Measurements from ENCODE around the gene PHACTR4. TPM values are rescaled to one million over a fixed set of nuclear protein-coding genes. Genes with fewer than 3 reads are reported as not detected.

The PHACTR4 gene
- total RNA-seq (2022), result 31.1 and 35.5 TPM in 2 replicates
- Bru-seq, nascent RNA, result percentile 68 among the genes with signal in this experiment
- percentile 70 among the genes with signal in this experiment for BruChase-seq, experiment 1, labeled RNA remaining after a 2-hour chase
- BruChase-seq, experiment 2, labeled RNA remaining after a 6-hour chase, result percentile 71 among the genes with signal in this experiment
- long read RNA-seq, full-length matches to known transcripts, result 2 of 19 reads
- long read RNA-seq, partial matches to known transcripts, result 7 of 19 reads
- long read RNA-seq, other reads (novel, unspliced or antisense), result 10 of 19 reads

- Mint-ChIP-seq H3K4me3 (ENCODE audit: unreplicated experiment) (peak within 1 kb of the TSS; percentile 86), H3K4me1 (ENCODE audit: low read depth, unreplicated experiment) (peaks cover 8% of the 10 kb centered on the region), H3K9me3 (ENCODE audit: unreplicated experiment) (no peaks in the 10 kb centered on the region), H3K36me3 (ENCODE audit: insufficient read depth, unreplicated experiment) (peaks cover 13% of the 10 kb centered on the region), H3K27ac (ENCODE audit: unreplicated experiment) (peak within 1 kb of the TSS; percentile 92), H3K27me3 (ENCODE audit: insufficient read depth, unreplicated experiment) (no peaks in the 10 kb centered on the region)
- peak; percentile 93 to 95 for DNase-seq
- POLR2A ChIA-PET, result interaction anchor here (1.0 kb wide), 2 partner anchors 41 kb away, joined by 3 to 6 read pairs; partner anchors contain the start of gene MED18
- BruUV-seq (replicated peaks), result no TSS peak
- CTCF ChIA-PET, result interaction anchor here (1.0 to 1.1 kb wide), 3 partner anchors 10 to 121 kb away, joined by 3 to 7 read pairs (median 4); no protein-coding TSS in a partner anchor
- H3K9me3 ChIP-seq, result no peaks in the 10 kb centered on the region
- no peaks in the 10 kb centered on the region for H3K27me3 ChIP-seq (replicated peaks; ENCODE audit: control insufficient read depth, insufficient read depth, low read length)
- peak in 1 of 2 experiments; percentile 5 for TF ChIP-seq CTCF (IDR thresholded peaks at IDR 0.05; ENCODE audit: insufficient read depth in 1 of 2, low read depth in 1 of 2, low read length in 1 of 2, severe bottlenecking in 1 of 2, unreplicated experiment in 1 of 2)
- peak within 1 kb of the TSS; percentile 40 for H3K4me3 ChIP-seq (ENCODE audit: low read depth, low read length)
- intact Hi-C loops (cut with micrococcal nuclease; ENCODE audit: unreplicated experiment), result no loop called here
- peaks cover 14% of the 10 kb centered on the region for H3K4me1 ChIP-seq
- no peaks in the 10 kb centered on the region for H3K36me3 ChIP-seq (ENCODE audit: control insufficient read depth, insufficient read depth, low read length)
Measured at GRCh38 chr1:28369371-28370238, at the start of gene PHACTR4. TSS of gene PHACTR4 (plus strand) at chr1:28369740. CDS start at chr1:28407448, 37,708 bp downstream.

DNA sequence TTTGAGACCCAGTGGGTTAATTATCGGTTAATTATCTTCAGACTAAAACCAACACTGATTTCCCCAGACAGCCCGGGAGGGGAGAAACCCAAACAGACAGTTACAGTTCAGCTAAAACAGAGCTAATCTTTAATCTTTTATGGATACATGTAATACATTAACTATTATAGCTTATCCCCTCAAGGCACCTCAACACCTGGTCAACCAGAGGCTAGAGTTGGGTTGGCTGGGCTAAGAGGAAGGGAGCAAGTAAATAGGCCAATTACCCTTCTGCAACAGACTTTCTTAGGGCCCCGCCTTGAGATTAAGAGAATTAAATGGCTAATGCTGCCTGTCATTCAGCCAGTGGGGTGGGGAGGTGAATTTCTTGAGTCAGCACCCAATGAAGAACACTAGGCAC lies 47.3 kb upstream of the PHACTR4 start:
- ChIA-PET POLR2A (interaction anchor here (0.6 to 1.1 kb wide), 3 partner anchors 15 to 415 kb away, joined by 3 to 12 read pairs (median 3); partner anchors contain the start of gene YTHDF2), CTCF (interaction anchor here (0.8 kb wide), 1 partner anchor 74 kb away, joined by 4 read pairs; no protein-coding TSS in a partner anchor)
- no peak overlapping the region for H3K4me3 Mint-ChIP-seq (ENCODE audit: unreplicated experiment)
- no peak overlapping the region for H3K4me3 ChIP-seq (ENCODE audit: low read depth, low read length)
- peaks cover 15% of the 10 kb centered on the region for H3K4me1 ChIP-seq
- H3K27me3 ChIP-seq (replicated peaks; ENCODE audit: control insufficient read depth, insufficient read depth, low read length), result no peaks in the 10 kb centered on the region
- no peaks in the 10 kb centered on the region for H3K36me3 Mint-ChIP-seq (ENCODE audit: insufficient read depth, unreplicated experiment)
- no peaks in the 10 kb centered on the region for H3K9me3 ChIP-seq
- no peaks in the 10 kb centered on the region for H3K27me3 Mint-ChIP-seq (ENCODE audit: insufficient read depth, unreplicated experiment)
- H3K9me3 Mint-ChIP-seq (ENCODE audit: unreplicated experiment), result no peaks in the 10 kb centered on the region
- H3K36me3 ChIP-seq (ENCODE audit: control insufficient read depth, insufficient read depth, low read length), result no peaks in the 10 kb centered on the region
- BruUV-seq (replicated peaks), result no TSS peak
- intact Hi-C loops (cut with micrococcal nuclease; ENCODE audit: unreplicated experiment), result loop anchor here (2.0 to 5.0 kb wide), 2 partner anchors 25 to 35 kb away; no protein-coding TSS in a partner anchor
- DNase-seq, result peak; percentile 68 to 87
- no peak overlapping the region for H3K27ac Mint-ChIP-seq (ENCODE audit: unreplicated experiment)
- H3K4me1 Mint-ChIP-seq (ENCODE audit: low read depth, unreplicated experiment), result peaks cover 14% of the 10 kb centered on the region
- no peak for TF ChIP-seq CTCF (IDR thresholded peaks at IDR 0.05; ENCODE audit: insufficient read depth in 1 of 2, low read depth in 1 of 2, low read length in 1 of 2, severe bottlenecking in 1 of 2, unreplicated experiment in 1 of 2)

DNA sequence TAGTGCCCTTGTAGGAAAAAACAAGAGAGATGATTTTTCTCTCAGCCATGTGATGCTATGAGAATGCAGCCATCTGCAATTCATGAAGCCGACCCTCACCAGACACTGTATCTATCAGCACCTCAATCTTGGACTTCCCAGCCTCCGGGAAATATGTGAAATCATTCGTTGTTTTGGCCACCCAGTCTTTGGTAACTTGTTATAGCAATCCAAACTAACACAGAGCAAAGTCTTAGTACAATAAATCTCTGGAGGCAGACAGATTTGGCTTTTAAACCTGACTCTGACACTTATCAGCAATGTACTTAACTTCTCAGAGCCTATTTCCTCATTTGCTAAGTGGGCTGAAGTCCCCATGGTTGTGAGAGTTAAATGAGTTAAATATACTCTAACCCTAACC lies 45.8 kb upstream of the PHACTR4 start:
- CTCF ChIA-PET, result no interaction called here
- no peak for TF ChIP-seq CTCF (IDR thresholded peaks at IDR 0.05; ENCODE audit: insufficient read depth in 1 of 2, low read depth in 1 of 2, low read length in 1 of 2, severe bottlenecking in 1 of 2, unreplicated experiment in 1 of 2)
- H3K4me1 ChIP-seq, result peaks cover 15% of the 10 kb centered on the region

More for the DNA sequence above, 45.8 kb upstream of the PHACTR4 start:
- no TSS peak for BruUV-seq (replicated peaks)
- H3K36me3 ChIP-seq (ENCODE audit: control insufficient read depth, insufficient read depth, low read length), result no peaks in the 10 kb centered on the region
- no peaks in the 10 kb centered on the region for H3K27me3 ChIP-seq (replicated peaks; ENCODE audit: control insufficient read depth, insufficient read depth, low read length)
- DNase-seq, result no peak
- Mint-ChIP-seq H3K4me3 (ENCODE audit: unreplicated experiment) (no peak overlapping the region), H3K4me1 (ENCODE audit: low read depth, unreplicated experiment) (peaks cover 15% of the 10 kb centered on the region), H3K27me3 (ENCODE audit: insufficient read depth, unreplicated experiment) (no peaks in the 10 kb centered on the region), H3K36me3 (ENCODE audit: insufficient read depth, unreplicated experiment) (peaks cover 4% of the 10 kb centered on the region), H3K9me3 (ENCODE audit: unreplicated experiment) (no peaks in the 10 kb centered on the region), H3K27ac (ENCODE audit: unreplicated experiment) (no peak overlapping the region)
- intact Hi-C loops (cut with micrococcal nuclease; ENCODE audit: unreplicated experiment), result loop anchor here (2.0 to 5.0 kb wide), 2 partner anchors 27 to 36 kb away; no protein-coding TSS in a partner anchor
- no peak overlapping the region for H3K4me3 ChIP-seq (ENCODE audit: low read depth, low read length)
- H3K9me3 ChIP-seq, result no peaks in the 10 kb centered on the region
- POLR2A ChIA-PET, result no interaction called here

All from Caco-2 (cell line).